Thyroid gland (tissue), 4 donors: ENCODE data around the gene MYO3A.

Experiments used
- POLR2A ChIP-seq, 2 donors: fragments of 450-650 bp; IDR thresholded peaks; one replicate each; pipeline ENCODE4 v1.6.1; 2017; ENCODE audit warnings: antibody characterized with exemption in 2 of 2, mild to moderate bottlenecking in 2 of 2, moderate library complexity in 1 of 2
- TF ChIP-seq, protein P1 (sequence below), 6 experiments: fragments of 200-600 bp in 3 of 6; fragments of 450-650 bp in 3 of 6; sonication (generic) in 3 of 6; IDR thresholded peaks; one replicate each; pipeline ENCODE4 v1.5.1; 2016 to 2019; ENCODE audit warnings: antibody characterized with exemption in 6 of 6, mild to moderate bottlenecking in 2 of 6, inconsistent platforms in 1 of 6, moderate library complexity in 1 of 6

DNA sequence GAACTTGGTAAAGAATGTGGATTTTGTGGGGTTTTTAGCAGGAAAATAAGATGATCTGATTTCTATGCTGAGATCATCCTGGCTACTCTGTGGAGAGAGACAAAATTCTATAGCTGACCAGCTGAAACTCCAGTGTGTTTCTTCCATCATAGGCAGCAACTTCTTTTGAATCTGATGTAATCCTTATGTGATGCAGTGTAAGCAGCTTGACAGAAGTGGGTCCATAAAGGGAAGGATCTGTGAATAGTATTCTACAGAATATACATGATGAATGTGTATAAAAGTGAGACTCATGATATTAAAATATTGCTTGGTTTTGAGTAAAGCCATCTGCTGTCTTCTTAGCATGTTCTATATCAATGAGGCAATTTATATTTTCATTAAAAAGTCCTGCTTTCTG lies 4.4 kb downstream of the MYO3A start:
- TF ChIP-seq, protein P1, sequence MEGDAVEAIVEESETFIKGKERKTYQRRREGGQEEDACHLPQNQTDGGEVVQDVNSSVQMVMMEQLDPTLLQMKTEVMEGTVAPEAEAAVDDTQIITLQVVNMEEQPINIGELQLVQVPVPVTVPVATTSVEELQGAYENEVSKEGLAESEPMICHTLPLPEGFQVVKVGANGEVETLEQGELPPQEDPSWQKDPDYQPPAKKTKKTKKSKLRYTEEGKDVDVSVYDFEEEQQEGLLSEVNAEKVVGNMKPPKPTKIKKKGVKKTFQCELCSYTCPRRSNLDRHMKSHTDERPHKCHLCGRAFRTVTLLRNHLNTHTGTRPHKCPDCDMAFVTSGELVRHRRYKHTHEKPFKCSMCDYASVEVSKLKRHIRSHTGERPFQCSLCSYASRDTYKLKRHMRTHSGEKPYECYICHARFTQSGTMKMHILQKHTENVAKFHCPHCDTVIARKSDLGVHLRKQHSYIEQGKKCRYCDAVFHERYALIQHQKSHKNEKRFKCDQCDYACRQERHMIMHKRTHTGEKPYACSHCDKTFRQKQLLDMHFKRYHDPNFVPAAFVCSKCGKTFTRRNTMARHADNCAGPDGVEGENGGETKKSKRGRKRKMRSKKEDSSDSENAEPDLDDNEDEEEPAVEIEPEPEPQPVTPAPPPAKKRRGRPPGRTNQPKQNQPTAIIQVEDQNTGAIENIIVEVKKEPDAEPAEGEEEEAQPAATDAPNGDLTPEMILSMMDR (IDR thresholded peaks at IDR 0.05), result no peak
- no peak for TF ChIP-seq POLR2A (IDR thresholded peaks at IDR 0.05)
